ENCODE data around the gene TMOD3. TPM values are rescaled to one million over a fixed set of nuclear protein-coding genes. Genes with fewer than 3 reads are reported as not detected.

TMOD3 gene
- total RNA-seq, 2 donors from 2014 or later, result 44.4 to 47.1 TPM

- intact Hi-C loops (cut with DNase I), result no loop called here
- DNase-seq (ENCODE audit: low spot score), result no peak
Observed at GRCh38 chr15:51853998-51854397, 24.5 kb downstream of the TMOD3 start.

DNA sequence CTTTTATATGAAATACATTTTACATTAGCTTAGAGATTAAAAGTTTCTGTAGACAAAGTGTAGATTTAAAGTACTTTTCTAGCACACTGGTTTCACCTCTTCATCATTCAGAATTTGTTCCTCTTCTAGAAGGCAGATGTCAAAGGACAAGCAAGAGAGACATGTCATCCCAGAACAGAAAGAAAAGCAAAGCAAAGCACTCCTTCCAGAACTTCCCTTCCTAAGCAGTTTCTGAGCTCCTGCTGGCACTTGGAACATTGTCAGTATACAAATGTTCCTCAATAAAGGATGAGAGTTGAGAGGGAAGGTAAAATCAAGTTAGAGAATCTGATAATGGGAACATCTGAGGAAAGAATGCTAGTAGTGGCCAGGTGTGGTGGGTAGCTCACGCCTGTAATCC is 26.2 kb downstream of the TMOD3 start:
- intact Hi-C loops (cut with DNase I), result no loop called here
- no peak for DNase-seq (ENCODE audit: low spot score)

- DNase-seq (ENCODE audit: low spot score), result no peak
- intact Hi-C loops (cut with DNase I), result no loop called here
Observed at GRCh38 chr15:51856714-51857380, 27.4 kb downstream of the TMOD3 start.

- intact Hi-C loops (cut with DNase I), result no loop called here
- DNase-seq (ENCODE audit: low spot score), result no peak
Observed at GRCh38 chr15:51861557-51862359, 32.3 kb downstream of the TMOD3 start.

DNA sequence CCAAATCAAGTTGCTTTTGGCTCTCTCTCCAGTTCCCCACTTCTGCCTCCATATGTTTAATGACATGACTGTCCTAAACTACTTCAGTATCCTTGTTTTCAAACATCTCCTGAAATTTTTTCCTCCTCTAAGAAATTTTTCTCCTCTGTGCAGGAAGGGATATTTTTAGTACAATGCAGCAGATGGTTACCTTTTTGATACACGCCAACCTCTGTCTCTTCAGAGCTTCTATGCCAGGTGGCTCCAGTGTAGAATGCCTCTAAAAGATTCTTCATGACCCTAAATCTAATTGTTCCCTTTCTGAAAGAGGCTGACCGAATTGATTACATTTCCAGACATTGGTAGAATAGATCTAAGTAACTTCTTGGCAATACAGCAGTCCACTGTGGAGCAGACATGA is 33.7 kb downstream of the TMOD3 start:
- intact Hi-C loops (cut with DNase I), result no loop called here
- DNase-seq (ENCODE audit: low spot score), result no peak

- intact Hi-C loops (cut with DNase I), result no loop called here
Observed at GRCh38 chr15:51864408-51865056, 35.1 kb downstream of the TMOD3 start.

GRCh38 chr15:51865317-51865716 is 35.9 kb downstream of the TMOD3 start:
- DNase-seq (ENCODE audit: low spot score), result no peak
- intact Hi-C loops (cut with DNase I), result no loop called here

More at GRCh38 chr15:51864408-51865056, 35.1 kb downstream of the TMOD3 start:
- no peak for DNase-seq (ENCODE audit: low spot score)

- DNase-seq (ENCODE audit: low spot score), result no peak
- intact Hi-C loops (cut with DNase I), result no loop called here
Observed at GRCh38 chr15:51866161-51866560, 36.7 kb downstream of the TMOD3 start.

DNA sequence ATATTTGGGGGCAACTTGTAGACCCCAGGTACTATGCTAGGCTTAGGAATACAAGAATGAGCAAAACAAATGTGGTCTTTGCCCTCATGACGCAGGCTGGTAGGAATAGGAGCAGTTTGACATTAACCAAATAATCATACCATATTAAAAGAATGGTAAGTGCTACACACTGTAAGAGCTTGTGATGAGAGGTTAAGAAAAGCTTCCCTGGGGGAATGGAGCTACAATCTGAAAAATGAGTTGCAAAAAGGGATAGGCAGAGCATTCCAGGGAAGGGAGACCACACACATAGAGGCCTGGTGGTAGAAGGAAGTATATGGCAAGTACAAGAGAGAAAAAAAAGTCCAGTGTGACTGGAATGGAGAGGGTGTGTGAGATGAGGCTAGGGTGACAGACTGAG is 37.3 kb downstream of the TMOD3 start:
- no peak for DNase-seq (ENCODE audit: low spot score)
- intact Hi-C loops (cut with DNase I), result no loop called here

GRCh38 chr15:51869060-51869421 is 39.6 kb downstream of the TMOD3 start:
- intact Hi-C loops (cut with DNase I), result no loop called here
- DNase-seq (ENCODE audit: low spot score), result no peak

GRCh38 chr15:51870774-51871173 is 41.3 kb downstream of the TMOD3 start:
- DNase-seq (ENCODE audit: low spot score), result no peak
- intact Hi-C loops (cut with DNase I), result no loop called here

GRCh38 chr15:51874751-51875644 is 45.5 kb downstream of the TMOD3 start:
- no peak for DNase-seq (ENCODE audit: low spot score)

GRCh38 chr15:51876169-51876568 is 46.7 kb downstream of the TMOD3 start:
- intact Hi-C loops (cut with DNase I), result no loop called here

More at GRCh38 chr15:51874751-51875644, 45.5 kb downstream of the TMOD3 start:
- intact Hi-C loops (cut with DNase I), result no loop called here

DNA sequence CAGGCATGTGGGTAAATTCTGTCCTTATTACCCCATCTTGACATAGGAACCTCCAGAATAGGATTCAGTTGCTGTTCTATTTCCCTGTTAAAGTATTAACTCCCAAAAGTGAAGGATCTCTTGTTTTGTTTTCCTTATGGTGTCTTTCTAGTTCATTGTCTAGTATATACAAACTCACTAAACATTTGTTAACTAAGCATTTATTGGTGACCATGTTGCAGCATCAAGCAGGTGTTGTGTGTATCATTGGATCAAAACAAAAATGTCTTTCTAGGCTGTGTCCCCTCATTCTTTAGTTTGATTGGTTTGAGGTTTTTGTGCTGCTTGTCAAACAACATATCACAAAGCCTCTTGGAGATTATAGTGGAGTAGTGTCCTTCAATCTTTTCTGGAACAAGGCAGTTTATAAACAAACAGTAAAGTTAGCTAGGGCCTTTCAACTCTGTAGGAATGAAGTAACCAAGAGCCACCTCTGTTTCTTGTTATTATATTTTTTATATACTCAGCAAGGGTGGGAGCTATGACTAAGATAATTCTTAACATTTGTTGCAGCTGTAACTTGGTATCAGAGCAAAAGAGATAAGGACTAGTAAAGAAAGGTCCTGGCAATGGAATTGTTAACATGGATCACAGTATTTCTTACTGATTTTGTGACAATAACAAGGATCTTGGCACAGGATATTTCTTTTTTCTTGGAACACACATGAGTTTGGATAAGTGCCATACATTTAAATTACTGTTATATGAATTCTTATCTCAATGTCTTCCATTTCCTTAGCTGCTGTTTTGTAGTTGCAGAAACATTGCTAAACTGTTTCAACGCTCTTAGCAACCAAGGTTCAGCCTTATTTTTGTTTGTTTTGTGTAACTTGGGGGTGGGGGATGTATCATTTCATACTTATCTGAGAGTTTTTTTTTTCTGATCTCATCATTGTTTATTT is 49.3 kb downstream of the TMOD3 start:
- DNase-seq (ENCODE audit: low spot score), result no peak
- intact Hi-C loops (cut with DNase I), result no loop called here

More at GRCh38 chr15:51876169-51876568, 46.7 kb downstream of the TMOD3 start:
- DNase-seq (ENCODE audit: low spot score), result no peak

DNA sequence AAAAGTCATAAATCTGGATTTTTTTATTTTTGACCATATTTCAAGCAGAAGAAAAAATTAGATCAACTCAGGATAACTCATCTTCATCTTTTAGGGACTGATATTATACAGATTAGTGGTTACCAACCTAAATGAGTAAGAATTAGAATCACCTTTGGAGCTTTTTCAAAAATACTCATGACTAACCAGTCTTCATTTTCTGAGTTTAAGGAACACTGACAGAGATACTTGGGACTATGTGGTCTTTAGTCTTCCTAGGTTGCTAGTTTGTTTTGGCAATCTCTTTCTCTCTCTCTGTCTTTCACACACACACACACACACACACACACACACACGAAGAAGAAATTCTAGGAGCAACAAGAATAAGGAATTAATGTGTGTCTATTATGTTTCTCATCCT is 50.1 kb downstream of the TMOD3 start:
- no peak for DNase-seq (ENCODE audit: low spot score)
- intact Hi-C loops (cut with DNase I), result no loop called here

DNA sequence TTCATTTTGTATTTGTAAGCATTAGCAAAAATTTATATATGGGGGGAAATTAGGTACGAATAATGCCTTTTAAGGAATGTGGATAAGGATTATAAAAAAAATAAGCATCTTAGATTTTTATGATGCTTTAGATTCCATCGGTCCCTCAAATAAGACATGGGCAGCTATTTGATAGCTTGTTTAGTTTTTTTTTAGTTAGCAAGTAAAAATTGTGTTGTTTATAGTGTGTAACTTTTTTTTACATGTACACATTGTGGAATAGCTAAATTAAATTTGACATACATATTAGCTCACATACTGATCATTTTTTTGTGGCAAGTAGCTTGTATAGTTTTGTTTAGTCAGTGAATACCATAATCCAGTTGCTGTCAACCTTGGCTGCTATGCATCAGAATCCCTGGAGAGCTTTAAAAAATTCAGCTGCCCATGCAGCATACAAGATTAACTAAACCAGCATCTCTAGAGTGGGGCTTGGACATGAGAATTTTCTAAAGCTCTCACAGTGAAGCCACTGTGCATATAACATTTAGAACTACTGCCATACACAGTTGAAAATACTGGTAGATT is 53.9 kb downstream of the TMOD3 start:
- DNase-seq (ENCODE audit: low spot score), result no peak
- intact Hi-C loops (cut with DNase I), result no loop called here

- intact Hi-C loops (cut with DNase I), result no loop called here
Observed at GRCh38 chr15:51884041-51884440, 54.6 kb downstream of the TMOD3 start.

More at GRCh38 chr15:51884041-51884440, 54.6 kb downstream of the TMOD3 start:
- no peak for DNase-seq (ENCODE audit: low spot score)
